ENCODE data around the gene CYB561D1. TPM values are rescaled to one million over a fixed set of nuclear protein-coding genes. Genes with fewer than 3 reads are reported as not detected.

CYB561D1 gene, protein sequence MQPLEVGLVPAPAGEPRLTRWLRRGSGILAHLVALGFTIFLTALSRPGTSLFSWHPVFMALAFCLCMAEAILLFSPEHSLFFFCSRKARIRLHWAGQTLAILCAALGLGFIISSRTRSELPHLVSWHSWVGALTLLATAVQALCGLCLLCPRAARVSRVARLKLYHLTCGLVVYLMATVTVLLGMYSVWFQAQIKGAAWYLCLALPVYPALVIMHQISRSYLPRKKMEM
- 1.6 and 4.2 TPM in 2 replicates for polyA plus RNA-seq

GRCh38 chr1:109493805-109494539 is at the start of gene CYB561D1:
Gene CYB561D1 (plus strand): TSS chr1:109494094. CDS start chr1:109494140, 46 bp downstream.

DNA sequence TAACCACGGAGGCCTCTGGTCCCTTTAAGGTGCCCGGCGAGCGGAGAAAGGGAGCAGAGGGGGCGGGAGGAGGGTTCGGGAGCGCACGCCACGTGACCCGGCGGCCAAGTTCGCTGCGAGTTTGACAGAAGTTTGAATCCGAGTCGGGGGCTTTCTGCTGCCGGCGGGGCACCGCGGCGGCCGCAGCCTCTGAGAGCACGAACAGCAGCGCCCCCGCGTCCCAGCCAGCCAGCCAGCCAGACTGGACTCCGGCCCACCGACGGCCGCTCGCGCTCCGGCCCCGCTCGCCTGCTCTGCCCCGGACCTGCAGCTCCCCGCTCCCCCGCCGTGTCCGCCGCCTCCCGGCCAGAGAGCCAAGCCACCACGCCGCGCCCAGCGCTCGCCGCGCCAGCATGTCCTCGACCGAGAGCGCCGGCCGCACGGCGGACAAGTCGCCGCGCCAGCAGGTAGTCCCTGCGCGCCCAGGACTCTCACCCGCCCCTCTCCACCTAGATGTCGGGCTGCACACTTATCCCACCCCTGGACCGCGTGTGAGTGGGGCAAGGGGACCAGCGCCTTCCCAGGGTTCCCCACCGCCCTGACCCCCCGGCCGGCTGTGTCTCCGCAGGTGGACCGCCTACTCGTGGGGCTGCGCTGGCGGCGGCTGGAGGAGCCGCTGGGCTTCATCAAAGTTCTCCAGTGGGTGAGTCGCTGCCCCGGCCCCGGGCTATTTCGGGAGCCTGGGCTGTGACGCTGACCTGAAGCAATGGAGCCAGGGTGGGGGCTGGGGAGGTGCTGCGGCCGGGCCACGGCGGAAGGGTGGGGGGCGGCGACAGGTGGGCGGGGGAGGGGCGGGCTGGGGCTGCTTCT is 27.2 kb upstream of the CYB561D1 start, which contains the start of gene SYPL2:
Gene SYPL2, plus strand, starts transcription at position 95 of the 849 bp plus-strand sequence. Its CDS starts 298 bp downstream, at position 393.

GRCh38 chr1:109483672-109484518 is 10.0 kb upstream of the CYB561D1 start, which contains the start of gene ATXN7L2:
Gene ATXN7L2 (plus strand): TSS chr1:109483905. CDS start chr1:109483954, 49 bp downstream.

DNA sequence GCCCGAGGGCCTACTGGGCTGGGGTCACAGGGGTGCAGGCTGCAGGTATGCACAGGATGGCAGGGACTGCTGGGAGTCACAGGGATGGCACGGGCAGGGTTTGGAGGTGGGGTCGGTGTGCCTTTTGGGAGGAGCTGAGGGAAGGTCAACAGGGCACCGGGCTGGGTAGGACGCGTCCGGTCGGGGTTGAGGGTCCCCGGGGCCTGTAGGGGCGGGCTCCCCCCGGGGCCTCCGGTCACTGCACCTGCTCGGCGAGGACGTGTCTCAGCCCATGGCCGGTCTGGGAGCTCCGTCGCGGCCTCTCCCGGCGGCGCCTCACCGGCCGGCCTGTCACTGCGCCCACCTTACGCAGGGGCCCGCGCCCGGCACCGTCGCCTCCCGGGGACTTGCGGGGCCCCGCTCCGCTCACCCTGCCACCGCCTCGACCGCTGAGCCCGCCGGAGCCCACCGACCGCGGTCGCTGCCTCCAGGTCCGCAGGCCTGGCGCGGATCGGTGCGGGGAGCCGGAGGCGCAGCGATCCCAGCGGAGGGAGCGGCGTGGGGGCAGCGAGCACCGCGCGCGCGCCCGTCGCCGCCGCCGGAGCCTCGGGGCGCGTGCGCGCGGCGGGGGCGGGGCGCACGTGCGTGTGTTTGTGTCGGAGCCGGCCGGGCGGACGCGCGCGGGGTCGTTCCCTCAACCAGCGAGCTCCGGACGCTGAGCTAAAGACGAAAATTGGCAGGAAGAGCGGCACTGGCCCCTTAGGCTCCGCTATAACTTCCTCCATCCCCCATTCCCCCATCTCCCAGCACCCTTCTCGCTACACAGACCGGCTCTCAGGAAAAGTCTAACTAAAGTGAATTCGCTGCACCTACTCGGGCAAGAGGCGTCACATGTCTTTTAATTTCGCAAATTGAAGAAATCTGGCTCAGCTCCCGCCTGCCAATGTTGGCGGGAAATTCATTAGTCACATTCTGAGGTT is 15.6 kb downstream of the CYB561D1 start, which contains the start of gene AMIGO1:
Gene AMIGO1, minus strand, starts transcription at position 552 of the 959 bp plus-strand sequence. CDS start 815 bp downstream, outside the sequence.

DNA sequence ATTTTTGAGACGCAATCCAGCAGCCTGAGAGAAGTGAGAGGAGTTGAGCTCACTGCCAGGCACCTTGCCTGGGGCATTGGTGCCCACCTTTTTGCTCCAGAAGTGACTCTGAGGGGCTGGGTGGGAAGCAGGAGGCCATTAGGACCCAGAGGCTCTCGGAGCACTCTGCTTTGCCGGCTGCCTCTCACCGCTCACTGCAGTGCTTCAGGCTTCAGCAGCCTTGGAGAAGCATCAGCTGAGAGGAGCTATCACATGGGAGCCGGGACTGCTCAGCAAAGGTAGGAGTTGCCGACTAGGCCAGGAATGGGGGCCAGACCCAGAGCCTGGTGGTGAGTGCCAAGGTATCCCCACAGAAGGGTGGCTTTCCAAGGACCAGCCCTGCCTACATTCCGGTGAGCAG is 45.8 kb downstream of the CYB561D1 start, which contains the start of gene GPR61:
Gene GPR61, plus strand, starts transcription at position 197 of the 400 bp plus-strand sequence. CDS start 3,151 bp downstream, outside the sequence.

GRCh38 chr1:109548321-109549267 is 54.7 kb downstream of the CYB561D1 start, which contains the start of gene GNAI3:
Gene GNAI3 (plus strand): TSS chr1:109548615. CDS start chr1:109548721, 106 bp downstream.

Other genes starting within 250 kb of the CYB561D1 start
- gene CELSR2, start 244.6 kb upstream of the CYB561D1 start, polyA plus RNA-seq = 4.2 and 6.6 TPM in 2 replicates
- 4.5 TPM in 1 of 2 replicates, not detected in the other for gene PSRC1, start 210.9 kb upstream of the CYB561D1 start, polyA plus RNA-seq
- 1.1 TPM in 1 of 2 replicates, not detected in the other for gene MYBPHL, start 187.1 kb upstream of the CYB561D1 start, polyA plus RNA-seq
- gene SORT1, start 96.2 kb upstream of the CYB561D1 start, polyA plus RNA-seq = 7.4 and 14.4 TPM in 2 replicates
- 103 and 114 TPM in 2 replicates for gene PSMA5, start 67.6 kb upstream of the CYB561D1 start, polyA plus RNA-seq
- not detected in 2 replicates for gene SYPL2, start 27.5 kb upstream of the CYB561D1 start, polyA plus RNA-seq
- gene ATXN7L2, start 10.2 kb upstream of the CYB561D1 start, polyA plus RNA-seq = 1.8 TPM in 1 of 2 replicates, not detected in the other
- 36.7 and 50.3 TPM in 2 replicates for gene AMIGO1, start 15.6 kb downstream of the CYB561D1 start, polyA plus RNA-seq
- 14.8 and 15.2 TPM in 2 replicates for gene GPR61, start 45.8 kb downstream of the CYB561D1 start, polyA plus RNA-seq
- 2.2 and 3.8 TPM in 2 replicates for gene GNAI3, start 54.5 kb downstream of the CYB561D1 start, polyA plus RNA-seq
- gene GNAT2, start 125.5 kb downstream of the CYB561D1 start, polyA plus RNA-seq = not detected in 2 replicates
- 22.1 and 37.9 TPM in 2 replicates for gene AMPD2, start 125.7 kb downstream of the CYB561D1 start, polyA plus RNA-seq
- gene GSTM4, start 162.0 kb downstream of the CYB561D1 start, polyA plus RNA-seq = 30.7 and 36.0 TPM in 2 replicates
- gene GSTM2, start 174.0 kb downstream of the CYB561D1 start, polyA plus RNA-seq = 87.9 and 100 TPM in 2 replicates
- gene GSTM1, start 193.7 kb downstream of the CYB561D1 start, polyA plus RNA-seq = 17.9 and 26.0 TPM in 2 replicates
- gene GSTM5, start 218.2 kb downstream of the CYB561D1 start, polyA plus RNA-seq = 13.3 and 30.1 TPM in 2 replicates
- gene GSTM3, start 246.9 kb downstream of the CYB561D1 start, polyA plus RNA-seq = 357 and 497 TPM in 2 replicates